Fibroblast of pulmonary artery (primary cell): Measurements from ENCODE around the gene QSOX2.

Source experiments
- DNase-seq: peaks from one replicate; pipeline ENCODE4 v3.0.0-alpha.2; 2010; ENCODE audit warnings: low read depth
- H3K4me3 ChIP-seq: replicated peaks from 2 replicates; pipeline ENCODE4 v1.5.1; 2011; ENCODE audit warnings: low read depth, mild to moderate bottlenecking, control low read depth, low read length, moderate library complexity
- CTCF ChIP-seq: IDR thresholded peaks from 2 replicates; pipeline ENCODE4 v1.5.1; 2011; ENCODE audit warnings: mild to moderate bottlenecking, control low read depth, low read length, inconsistent platforms; ENCODE audit errors: missing control alignments

The QSOX2 gene

GRCh38 chr9:136286359-136286986 lies 40.9 kb upstream of the QSOX2 start:
- no peak for DNase-seq
- no peak overlapping the region for H3K4me3 ChIP-seq

GRCh38 chr9:136285501-136286358 lies 40.1 kb upstream of the QSOX2 start:
- no peak overlapping the region for H3K4me3 ChIP-seq
- DNase-seq, result no peak
- TF ChIP-seq CTCF, result no peak

More at GRCh38 chr9:136286359-136286986, 40.9 kb upstream of the QSOX2 start:
- no peak for TF ChIP-seq CTCF

GRCh38 chr9:136284951-136285350 lies 39.3 kb upstream of the QSOX2 start:
- H3K4me3 ChIP-seq, result no peak overlapping the region
- no peak for DNase-seq
- TF ChIP-seq CTCF, result no peak

GRCh38 chr9:136284311-136284710 lies 38.7 kb upstream of the QSOX2 start:
- no peak for TF ChIP-seq CTCF
- no peak for DNase-seq
- no peak overlapping the region for H3K4me3 ChIP-seq

GRCh38 chr9:136283291-136284235 lies 38.0 kb upstream of the QSOX2 start:
- TF ChIP-seq CTCF, result peak; percentile 85
- peak; percentile 73 for DNase-seq
- no peak overlapping the region for H3K4me3 ChIP-seq

GRCh38 chr9:136282272-136282861 lies 36.8 kb upstream of the QSOX2 start:
- no peak overlapping the region for H3K4me3 ChIP-seq
- no peak for TF ChIP-seq CTCF
- no peak for DNase-seq
